Measurements from ENCODE around the gene GNG8. TPM values are rescaled to one million over a fixed set of nuclear protein-coding genes. Genes with fewer than 3 reads are reported as not detected.
"Not testable (repeated sequence)": the region's sequence is repeated elsewhere in the genome, so short reads cannot be mapped to it uniquely, and the experiment has no call there.

The GNG8 gene
- total RNA-seq, 1 donor from 2014 or later, result not detected

DNA sequence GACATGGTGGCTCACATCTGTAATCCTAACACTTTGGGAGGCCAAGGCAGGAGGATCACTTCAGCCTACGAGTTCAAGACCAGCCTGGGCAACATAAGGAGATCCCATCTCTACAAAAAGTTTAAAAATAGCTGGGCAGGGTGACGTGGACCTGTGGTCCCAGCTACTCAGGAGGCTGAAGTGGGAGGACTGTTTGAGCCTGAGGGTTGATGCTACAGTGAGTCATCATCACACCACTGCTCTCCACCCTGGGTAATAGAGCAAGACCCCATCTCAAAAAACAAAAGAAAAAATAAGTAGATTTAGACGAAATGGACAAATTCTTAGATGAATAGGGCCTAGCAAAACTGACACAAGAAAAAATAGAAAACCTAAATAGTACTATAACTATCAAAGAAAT is 10.4 kb upstream of the GNG8 start:
- no peak for DNase-seq (ENCODE audit: low spot score)

DNA sequence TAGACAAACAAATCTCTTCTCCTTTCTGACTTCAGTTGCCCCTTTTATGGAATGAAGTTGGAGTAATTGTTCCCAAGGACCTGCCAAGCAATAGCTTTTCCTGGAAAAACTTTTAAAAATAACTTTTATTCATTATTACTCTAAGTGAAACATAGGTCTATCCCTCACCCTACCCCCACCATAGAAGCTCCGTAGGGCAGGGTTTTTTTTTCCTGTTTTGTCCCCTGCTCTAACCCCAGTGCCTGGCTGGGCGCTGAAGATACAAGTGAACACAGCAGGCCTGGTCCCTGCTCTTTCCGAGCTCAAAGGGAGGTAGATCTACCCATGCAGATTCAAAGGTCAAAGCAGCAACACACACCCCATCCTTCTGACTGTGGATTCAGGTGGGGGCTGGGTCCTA is 8.7 kb upstream of the GNG8 start:
- DNase-seq (ENCODE audit: low spot score), result no peak

DNA sequence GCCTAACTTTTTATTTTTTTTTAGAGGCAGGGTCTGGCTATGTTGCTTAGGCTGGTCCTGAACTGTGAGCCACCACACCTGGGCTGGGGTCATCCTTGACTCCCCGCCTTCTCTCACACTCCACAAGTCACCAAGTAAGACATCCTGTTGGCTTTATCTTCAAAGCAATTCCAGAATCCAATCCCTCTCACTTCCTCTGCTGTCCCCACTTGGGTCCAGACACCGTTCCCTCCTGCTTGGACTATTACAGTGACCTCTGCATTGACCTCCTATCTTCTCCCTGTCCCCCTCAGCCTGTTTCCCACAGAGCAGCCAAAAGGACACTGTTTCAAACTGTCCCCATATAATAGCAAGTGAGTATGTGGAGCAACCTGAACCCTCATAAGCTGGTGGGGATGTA is 4.7 kb upstream of the GNG8 start:
- DNase-seq (ENCODE audit: low spot score), result no peak

DNA sequence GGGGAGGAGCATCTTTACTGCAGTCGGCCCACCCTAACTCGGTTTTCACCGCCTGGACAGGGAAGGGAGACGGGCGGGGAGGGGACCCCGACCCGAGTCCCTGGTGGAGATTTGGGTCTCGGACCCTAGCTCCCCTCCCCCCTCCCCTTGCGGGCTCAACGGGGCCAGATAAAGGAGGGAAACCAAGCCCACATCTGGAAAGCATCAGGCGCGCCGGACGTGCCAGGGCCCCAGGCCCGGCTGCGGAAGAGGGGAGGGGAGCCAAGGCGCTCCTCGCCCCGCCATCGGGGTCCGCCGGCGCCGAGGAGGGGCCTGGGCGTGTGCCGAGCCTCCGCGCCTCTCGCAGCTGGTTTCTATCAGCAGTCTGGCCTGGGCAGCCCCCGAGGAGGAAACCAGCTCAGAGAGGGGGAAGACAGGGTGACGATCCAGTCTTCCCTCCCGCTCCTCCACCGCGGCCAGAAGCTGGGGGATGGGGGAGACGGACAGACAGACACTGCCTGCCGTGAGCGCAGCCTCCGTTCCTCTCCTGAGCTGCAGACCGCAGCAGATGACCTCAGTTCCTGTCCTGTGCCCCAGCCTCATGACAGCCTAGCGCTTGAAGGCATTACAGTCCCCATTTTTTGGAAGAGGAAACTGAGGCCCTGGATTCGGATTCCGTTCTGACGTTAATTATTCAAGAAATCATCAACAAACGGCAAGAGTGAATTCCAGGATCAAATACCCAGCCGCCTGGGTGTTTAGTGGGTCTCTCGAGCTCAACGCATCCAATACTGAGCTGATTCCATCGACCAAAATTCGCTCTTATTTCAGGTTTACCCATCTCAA is 3.6 kb upstream of the GNG8 start:
- peak; percentile 43 for DNase-seq (ENCODE audit: low spot score)

GRCh38 chr19:46637224-46637623 is 1.2 kb upstream of the GNG8 start:
- no peak for DNase-seq (ENCODE audit: low spot score)

DNA sequence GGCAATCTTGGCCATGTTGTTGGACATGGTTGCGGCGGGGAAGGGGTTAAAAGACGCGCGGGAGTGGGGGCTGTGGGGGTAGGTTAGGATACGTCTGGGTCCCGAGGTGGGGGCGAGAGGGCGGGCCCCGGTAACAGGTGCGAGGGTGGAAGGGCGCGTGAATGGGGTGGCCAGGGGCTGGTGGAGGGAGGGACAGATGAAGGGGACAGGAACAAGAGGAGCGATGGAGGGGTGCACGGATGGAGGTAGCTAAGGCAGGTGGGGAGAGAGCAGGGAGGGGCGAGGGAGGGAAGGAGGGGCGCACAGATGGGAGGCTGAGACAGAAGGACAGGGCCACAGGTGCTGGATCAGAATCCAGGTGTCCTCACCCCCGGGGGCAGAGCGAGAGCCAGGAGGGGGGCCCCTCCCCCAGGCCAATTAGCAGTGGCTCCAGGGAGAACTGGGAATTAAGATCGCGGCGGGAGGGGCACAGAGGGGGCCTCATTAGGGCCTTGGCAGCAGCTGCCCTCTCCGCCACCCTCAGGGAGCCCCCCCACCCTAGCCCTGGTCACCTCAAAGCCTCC is 1.3 kb downstream of the GNG8 start:
- DNase-seq (ENCODE audit: low spot score), result no peak

DNA sequence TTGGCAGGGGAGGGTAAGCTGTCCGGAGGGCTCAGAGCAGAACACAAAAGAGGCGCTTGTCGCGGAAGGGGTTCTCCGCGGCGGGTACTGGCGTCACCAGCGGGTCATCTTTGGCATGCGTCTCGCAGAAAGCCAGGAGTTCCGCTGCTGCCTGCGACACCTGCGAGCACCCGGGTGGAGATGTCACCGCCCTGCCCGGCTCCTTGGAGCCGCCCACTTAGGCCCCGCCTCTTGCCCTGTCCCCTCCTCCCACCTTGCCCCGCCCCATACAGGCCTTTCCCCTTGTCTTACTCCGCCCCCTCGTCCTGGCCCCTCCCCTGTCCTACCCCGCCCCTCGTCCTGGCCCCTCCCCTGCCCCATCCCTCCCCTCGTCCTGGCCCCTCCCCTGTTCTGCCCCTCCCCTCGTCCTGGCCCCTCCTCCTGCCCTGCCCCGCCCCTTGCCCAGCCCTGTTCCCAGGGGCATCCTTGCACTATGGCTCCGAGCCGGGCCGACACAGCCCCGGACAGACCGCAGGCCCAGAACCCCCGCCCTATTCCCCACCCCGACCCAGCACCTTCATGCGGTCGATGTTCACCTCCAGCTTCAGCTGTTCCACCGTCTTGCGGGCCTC is 1.9 kb downstream of the GNG8 start:
- peak; percentile 89 for DNase-seq (ENCODE audit: low spot score)

- no peak for DNase-seq (ENCODE audit: low spot score)
Observed at GRCh38 chr19:46633130-46633529, 2.9 kb downstream of the GNG8 start.

GRCh38 chr19:46631481-46631880 is 4.5 kb downstream of the GNG8 start:
- DNase-seq (ENCODE audit: low spot score), result no peak

- no peak for DNase-seq (ENCODE audit: low spot score)
Observed at GRCh38 chr19:46630586-46631205, 5.3 kb downstream of the GNG8 start.

DNA sequence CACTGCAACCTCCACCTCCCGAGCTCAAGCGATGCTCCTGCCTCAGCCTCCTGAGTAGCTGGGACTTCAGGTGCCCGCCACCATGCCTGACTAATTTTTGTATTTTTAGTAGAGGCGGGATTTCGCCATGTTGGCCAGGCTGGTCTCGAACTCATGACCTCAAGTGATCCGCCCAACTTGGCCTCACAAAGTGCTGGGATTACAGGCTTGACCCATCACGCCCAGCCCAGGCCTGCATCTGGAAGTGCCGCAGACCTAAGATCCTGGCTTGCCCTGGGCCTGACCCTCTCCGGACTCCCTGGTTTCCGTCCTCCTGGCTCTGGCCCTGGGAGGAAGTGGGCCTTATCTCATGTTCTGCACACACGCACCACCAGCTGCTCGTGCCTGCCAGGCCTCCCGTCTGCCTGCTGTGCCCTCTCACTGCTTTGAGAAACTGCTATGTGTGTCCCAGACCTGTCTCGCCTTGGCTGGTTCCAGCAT is 6.4 kb downstream of the GNG8 start:
- DNase-seq (ENCODE audit: low spot score), result no peak

DNA sequence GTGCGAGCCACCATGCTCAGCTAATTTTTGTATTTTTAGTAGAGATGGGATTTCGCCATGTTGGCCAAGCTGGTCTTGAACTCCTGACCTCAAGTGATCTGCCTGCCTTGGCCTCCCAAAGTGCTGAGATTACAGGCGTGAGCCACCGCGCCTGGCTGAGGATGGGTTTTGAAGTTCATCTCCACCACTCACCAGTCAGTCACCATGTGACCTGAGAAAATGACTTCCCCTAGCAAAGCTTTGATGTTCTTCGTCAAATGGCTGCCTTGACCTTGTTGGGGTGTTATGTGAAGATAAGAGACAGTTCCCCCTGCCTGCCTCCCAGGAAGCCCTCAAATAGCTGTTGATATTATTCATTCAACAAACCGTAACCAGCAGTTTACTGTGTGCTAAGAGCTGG is 7.0 kb downstream of the GNG8 start:
- not testable (repeated sequence) for DNase-seq (ENCODE audit: low spot score)

DNA sequence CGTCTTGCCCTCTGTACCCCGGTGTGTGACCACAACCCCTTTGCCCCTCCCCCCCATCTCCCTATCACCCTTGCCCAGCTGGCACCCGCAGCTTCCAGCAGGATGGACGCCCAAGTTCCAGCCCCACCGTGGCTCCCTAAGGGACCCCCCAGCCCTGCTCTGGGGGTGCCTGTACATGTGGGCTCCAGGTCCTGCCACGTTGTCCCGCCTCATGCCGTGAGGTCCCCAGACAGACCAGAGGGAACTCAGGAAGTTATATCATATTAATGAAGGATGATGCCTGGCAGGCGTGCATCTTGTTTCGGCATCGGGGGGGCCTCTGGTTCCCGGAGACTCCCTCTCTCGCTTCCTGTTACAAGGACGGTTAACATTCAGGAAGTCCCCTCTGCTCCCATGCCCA is 9.6 kb downstream of the GNG8 start:
- no peak for DNase-seq (ENCODE audit: low spot score)

DNA sequence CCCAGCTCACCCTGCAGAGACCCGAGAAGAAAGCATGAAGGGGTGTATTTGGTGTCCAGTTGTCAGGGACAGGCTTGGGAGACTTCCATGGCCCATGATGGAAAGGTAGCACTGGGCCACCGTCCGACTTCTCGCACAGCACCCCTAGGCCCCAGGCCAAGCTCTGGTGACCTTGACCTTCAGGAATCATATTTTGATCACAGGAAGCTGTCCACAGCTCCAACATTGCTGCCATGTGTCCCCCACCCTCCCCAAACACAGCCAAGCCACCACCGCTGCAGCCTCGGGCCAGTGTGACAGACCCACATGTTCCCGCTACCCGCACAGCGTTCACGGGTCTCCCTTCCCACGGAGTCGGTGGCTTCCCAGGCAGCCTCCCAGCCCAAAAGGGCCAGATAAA is 10.3 kb downstream of the GNG8 start:
- no peak for DNase-seq (ENCODE audit: low spot score)

GRCh38 chr19:46624958-46625661 is 10.9 kb downstream of the GNG8 start, which contains the start of gene PTGIR:
TSS of gene PTGIR (minus strand) at chr19:46625089. CDS start at chr19:46624225, 864 bp downstream.
- peak; percentile 45 for DNase-seq (ENCODE audit: low spot score)

DNA sequence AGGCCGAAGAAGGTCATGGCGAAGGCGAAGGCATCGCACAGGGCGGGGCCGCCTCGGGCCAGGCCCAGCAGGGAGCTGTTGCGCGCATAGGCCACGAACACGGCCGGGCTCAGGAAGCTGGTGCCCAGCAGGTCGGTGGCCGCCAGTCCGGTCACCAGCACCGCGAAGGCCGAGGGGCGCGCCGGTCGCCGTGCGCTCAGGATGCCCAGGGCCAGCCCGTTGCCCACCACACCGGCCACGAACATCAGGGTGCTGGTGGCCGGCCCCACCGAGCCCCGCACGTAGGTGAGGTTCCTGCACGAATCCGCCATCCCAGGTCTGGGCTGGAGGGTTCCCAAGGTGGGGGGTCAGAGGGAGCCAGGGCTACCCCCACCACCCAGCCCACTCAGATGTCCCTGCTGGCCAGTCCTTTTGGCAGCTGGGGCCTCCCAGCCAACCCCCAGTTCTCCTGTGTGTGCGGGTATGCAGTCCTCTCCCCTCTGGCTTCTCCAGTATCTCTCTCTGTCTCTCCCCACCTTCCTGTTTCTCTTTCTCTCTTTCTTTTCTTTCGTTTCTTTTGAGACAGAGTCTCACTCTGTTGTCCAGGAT is 12.0 kb downstream of the GNG8 start:
- no peak for DNase-seq (ENCODE audit: low spot score)

GRCh38 chr19:46622118-46622446 is 13.9 kb downstream of the GNG8 start:
- no peak for DNase-seq (ENCODE audit: low spot score)

- no peak for DNase-seq (ENCODE audit: low spot score)
Observed at GRCh38 chr19:46621191-46622117, 14.5 kb downstream of the GNG8 start.

GRCh38 chr19:46620716-46621115 is 15.3 kb downstream of the GNG8 start:
- no peak for DNase-seq (ENCODE audit: low spot score)

GRCh38 chr19:46620267-46620666 is 15.7 kb downstream of the GNG8 start:
- DNase-seq (ENCODE audit: low spot score), result no peak

Measured in mucosa of gallbladder (tissue), 1 donor.